ENCODE measurements around the gene C17orf107. TPM values are rescaled to one million over a fixed set of nuclear protein-coding genes. Genes with fewer than 3 reads are reported as not detected.

Gene C17orf107
- total RNA-seq, 4 donors from 2014 or later: 0.63 to 8.4 (median 3.3) TPM

- no peak for ATAC-seq (ENCODE audit: low FRiP score)
- no peak for DNase-seq (ENCODE audit: low spot score)
- TF ChIP-seq CTCF (IDR thresholded peaks at IDR 0.05): no peak
Measured at GRCh38 chr17:4879601-4880000, 19.7 kb upstream of the C17orf107 start.

DNA sequence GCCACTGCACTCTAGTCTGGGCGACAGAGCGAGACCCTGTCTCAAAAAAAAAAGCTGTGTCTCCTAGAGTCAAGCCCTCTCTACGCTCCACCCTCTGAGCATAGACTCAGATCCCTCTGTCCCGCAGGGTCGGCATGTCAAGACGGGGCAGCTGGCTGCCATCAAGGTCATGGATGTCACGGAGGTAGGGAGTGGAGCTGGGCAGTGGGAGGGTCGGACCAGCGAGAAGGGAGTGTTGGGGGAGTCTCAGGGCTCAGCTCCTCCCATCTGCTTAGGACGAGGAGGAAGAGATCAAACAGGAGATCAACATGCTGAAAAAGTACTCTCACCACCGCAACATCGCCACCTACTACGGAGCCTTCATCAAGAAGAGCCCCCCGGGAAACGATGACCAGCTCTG, 18.5 kb upstream of the C17orf107 start:
- TF ChIP-seq CTCF (IDR thresholded peaks at IDR 0.05): no peak
- ATAC-seq (ENCODE audit: low FRiP score) (no peak), DNase-seq (ENCODE audit: low spot score) (no peak)

- peak; percentile 52 for DNase-seq (ENCODE audit: low spot score)
- ATAC-seq (ENCODE audit: low FRiP score): peak; percentile 72
- peak in 1 of 3 donors; percentile 19 for TF ChIP-seq CTCF (IDR thresholded peaks at IDR 0.05)
Measured at GRCh38 chr17:4881761-4882555, 17.4 kb upstream of the C17orf107 start.

- TF ChIP-seq CTCF (IDR thresholded peaks at IDR 0.05): no peak
- ATAC-seq (ENCODE audit: low FRiP score) (no peak), DNase-seq (ENCODE audit: low spot score) (no peak)
Measured at GRCh38 chr17:4884489-4884888, 14.8 kb upstream of the C17orf107 start.

- ATAC-seq (ENCODE audit: low FRiP score): no peak
Measured at GRCh38 chr17:4886830-4887229, 12.5 kb upstream of the C17orf107 start.

GRCh38 chr17:4887581-4887980, 11.8 kb upstream of the C17orf107 start:
- ATAC-seq (ENCODE audit: low FRiP score) (no peak), DNase-seq (ENCODE audit: low spot score) (no peak)
- no peak for TF ChIP-seq CTCF (IDR thresholded peaks at IDR 0.05)

More at GRCh38 chr17:4886830-4887229, 12.5 kb upstream of the C17orf107 start:
- no peak for DNase-seq (ENCODE audit: low spot score)
- no peak for TF ChIP-seq CTCF (IDR thresholded peaks at IDR 0.05)
